Left forelimb (tissue), 1 donor: Measurements from ENCODE around the gene PNMA3.
"Not testable (repeated sequence)": the region's sequence is repeated elsewhere in the genome, so short reads cannot be mapped to it uniquely, and the experiment has no call there.

ENCODE experiments used
- DNase-seq: peaks from one replicate; pipeline ENCODE4 v3.0.0-alpha.2; 2018; ENCODE audit warnings: low spot score

The PNMA3 gene, protein sequence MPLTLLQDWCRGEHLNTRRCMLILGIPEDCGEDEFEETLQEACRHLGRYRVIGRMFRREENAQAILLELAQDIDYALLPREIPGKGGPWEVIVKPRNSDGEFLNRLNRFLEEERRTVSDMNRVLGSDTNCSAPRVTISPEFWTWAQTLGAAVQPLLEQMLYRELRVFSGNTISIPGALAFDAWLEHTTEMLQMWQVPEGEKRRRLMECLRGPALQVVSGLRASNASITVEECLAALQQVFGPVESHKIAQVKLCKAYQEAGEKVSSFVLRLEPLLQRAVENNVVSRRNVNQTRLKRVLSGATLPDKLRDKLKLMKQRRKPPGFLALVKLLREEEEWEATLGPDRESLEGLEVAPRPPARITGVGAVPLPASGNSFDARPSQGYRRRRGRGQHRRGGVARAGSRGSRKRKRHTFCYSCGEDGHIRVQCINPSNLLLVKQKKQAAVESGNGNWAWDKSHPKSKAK

GRCh38 chrX:153055871-153056749, at the start of gene PNMA3:
Gene PNMA3 (plus strand): TSS chrX:153056470. CDS start chrX:153057056, 586 bp downstream.
- no peak for DNase-seq

DNA sequence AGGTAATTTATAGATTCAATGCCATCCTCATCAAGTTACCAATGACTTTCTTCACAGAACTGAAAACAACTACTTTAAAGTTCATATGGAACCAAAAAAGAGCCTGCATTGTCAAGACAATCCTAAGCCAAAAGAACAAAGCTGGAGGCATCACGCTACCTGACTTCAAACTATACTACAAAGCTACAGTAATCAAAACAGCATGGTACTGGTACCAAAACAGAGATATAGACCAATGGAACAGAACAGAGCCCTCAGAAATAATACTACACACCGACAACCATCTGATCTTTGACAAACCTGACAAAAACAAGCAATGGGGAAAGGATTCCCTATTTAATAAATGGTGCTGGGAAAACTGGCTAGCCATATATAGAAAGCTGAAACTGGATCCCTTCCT, 39.1 kb upstream of the PNMA3 start:
- not testable (repeated sequence) for DNase-seq

- DNase-seq, result no peak
Observed at GRCh38 chrX:153019166-153019565, 37.1 kb upstream of the PNMA3 start.

- DNase-seq, result not testable (repeated sequence)
Observed at GRCh38 chrX:153026501-153026900, 29.8 kb upstream of the PNMA3 start.

DNA sequence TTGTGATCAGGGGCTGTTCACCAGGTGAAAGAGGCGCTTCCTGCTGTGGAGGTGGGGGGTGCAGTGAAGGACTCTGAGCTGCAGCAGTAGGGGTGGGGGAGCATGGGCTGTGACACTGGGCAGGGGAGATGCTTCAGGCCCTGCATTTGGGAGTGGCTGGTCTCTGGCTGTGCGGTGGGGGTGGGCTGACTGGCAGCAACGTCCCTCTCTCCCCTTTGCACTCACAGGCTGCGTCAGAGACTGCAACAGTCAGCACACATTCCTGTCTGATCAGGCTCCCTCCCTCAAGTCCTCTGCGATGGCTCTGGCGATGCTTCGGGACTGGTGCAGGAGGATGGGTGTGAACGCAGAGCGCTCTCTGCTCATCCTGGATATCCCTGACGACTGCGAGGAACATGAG, 27.8 kb upstream of the PNMA3 start:
- DNase-seq, result not testable (repeated sequence)

- DNase-seq, result no peak
Observed at GRCh38 chrX:153029162-153029561, 27.1 kb upstream of the PNMA3 start.

DNA sequence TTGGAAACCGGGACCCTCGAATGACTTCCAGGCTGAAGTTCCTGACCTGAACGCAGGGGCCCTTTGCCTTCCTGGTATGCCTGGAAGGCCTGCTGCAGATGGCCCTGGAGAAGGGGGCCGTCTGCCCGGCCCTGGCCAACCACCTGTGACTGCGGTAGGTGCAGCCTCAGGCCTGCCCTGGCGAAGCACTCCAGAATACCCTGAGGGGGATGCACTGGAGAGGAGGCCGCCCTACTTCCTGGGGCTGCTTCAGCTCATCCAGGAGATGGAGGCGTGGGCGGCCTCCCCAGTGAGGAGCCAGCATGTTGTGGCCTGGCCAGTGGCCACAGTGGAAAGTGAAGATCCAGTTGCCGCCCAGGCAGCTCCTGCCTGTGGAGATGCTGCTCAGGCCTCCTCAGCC, 26.4 kb upstream of the PNMA3 start:
- no peak for DNase-seq

GRCh38 chrX:153030801-153031200, 25.5 kb upstream of the PNMA3 start:
- DNase-seq, result no peak

DNA sequence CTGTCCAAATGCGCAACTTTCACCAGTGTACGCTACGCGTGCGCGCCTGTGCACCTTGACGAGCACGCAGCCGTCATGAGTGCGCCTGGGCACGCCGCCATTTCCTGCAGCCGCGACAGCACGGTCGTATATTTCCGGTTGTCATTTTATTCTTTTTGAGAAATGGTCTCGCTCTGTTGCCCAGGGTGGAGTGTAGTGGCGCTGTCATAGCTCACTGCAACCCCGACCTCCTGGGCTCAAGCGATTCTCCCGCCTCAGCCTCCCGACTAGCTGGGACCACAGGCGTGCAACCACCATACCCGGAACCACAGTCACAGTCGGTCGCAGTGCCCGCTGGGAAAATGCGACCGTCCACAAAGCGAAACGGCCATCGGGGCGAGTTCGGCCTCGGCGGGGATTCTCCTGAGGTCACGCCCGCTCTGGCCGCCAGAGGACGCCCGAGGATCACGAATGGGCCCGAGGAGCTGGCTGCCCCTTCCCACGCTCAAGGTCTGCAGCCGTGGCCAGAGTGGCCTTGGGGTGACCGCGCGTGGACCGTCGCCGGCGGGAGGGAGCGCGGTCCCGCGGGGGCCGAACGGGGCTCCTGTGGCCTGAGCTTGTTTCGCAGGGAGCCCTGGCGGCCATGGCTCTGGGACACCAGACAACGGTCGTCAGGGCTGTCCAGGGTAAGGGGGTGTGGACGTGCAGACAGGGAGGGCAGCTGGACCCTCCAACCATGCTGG, 23.7 kb upstream of the PNMA3 start:
- DNase-seq, result peak; percentile 77

GRCh38 chrX:153049093-153049492, 7.2 kb upstream of the PNMA3 start:
- DNase-seq, result no peak

DNA sequence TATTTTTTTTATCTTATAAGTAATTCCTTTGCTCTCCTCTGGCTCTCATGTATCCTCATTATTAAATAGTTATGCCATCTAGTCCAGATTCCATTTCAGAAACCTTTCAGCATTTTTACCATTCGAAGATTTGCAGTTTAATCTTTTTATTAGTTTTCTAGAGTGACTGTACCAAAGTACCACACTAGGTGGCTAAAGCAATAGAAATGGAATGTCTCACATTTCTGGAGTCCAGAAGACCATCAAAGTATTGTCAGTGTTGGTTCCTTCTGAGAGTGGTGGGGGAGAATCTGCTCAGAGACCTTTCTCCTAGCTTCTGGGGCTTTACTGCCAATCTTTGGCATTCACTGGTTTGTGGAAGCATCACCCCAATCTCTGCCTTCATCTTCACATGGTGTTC, 3.7 kb upstream of the PNMA3 start:
- DNase-seq, result no peak

DNA sequence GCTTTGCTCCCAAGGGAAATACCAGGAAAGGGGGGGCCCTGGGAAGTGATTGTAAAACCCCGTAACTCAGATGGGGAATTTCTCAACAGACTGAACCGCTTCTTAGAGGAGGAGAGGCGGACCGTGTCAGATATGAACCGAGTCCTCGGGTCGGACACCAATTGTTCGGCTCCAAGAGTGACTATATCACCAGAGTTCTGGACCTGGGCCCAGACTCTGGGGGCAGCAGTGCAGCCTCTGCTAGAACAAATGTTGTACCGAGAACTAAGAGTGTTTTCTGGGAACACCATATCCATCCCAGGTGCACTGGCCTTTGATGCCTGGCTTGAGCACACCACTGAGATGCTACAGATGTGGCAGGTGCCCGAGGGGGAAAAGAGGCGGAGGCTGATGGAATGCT, 1.0 kb downstream of the PNMA3 start:
- DNase-seq, result no peak

DNA sequence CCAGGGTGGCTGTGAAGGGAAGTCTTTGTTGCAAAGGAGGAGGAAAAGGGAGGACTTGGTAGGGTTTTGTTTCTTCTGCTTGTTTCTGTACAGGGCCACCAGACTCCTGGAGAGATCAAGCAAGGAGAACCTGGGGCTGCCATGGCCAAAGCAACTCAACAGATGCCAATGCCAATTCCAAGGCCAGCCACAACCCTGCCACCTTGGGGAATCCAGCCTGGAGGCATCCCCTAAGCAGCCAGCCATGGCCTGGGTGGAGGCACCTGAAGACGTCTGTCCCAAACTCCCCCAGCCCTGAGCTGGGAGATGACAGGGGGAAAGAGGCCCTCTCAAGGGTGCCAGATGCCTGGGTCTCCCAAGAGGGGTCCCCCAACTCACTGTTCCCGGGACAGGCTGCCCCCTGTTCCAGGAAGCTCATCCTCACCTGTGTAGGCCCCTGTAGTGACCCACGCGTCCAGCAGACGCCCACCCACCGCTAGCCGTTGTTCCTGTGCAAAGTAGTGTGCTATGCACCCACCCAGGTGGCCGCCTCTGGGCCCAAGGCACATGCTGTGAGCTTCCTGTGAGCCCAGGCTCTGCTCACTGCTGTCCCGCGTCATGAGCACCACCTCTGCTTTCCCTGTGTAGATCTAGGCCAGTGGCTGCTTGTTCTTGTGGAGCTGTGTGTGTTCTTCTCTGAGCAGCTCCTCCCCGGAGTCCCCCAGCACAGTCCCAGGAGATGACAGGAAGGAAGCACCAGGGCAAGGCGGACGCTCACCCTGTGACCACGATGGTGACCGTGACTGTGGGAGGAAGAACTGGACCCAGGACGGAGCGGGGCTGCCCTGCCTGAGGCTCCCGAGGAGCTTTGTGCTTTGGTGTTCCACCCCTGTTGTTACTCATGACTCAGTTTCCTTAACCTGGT, 3.2 kb downstream of the PNMA3 start:
- no peak for DNase-seq

GRCh38 chrX:153060095-153060445, 3.8 kb downstream of the PNMA3 start:
- DNase-seq, result no peak

DNA sequence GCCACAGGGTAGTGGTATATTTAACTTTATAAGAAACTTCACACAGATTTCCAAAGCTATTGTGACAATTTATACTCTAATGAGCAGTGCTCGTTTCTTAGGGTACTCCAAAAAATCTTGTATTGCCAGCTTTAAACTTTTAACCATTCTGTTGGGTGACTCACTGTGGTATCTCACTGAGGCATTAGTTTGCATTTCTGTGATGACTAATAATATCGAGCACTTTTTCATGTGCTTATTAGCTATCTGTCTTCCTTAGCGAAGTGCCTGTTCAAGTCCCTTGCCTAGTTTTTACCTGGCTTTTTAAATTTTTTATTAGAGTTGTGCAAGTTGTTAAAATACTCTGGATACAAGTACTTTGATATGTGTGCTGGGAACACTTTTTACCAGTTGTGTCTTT, 5.5 kb downstream of the PNMA3 start:
- no peak for DNase-seq

GRCh38 chrX:153063315-153063714, 7.0 kb downstream of the PNMA3 start:
- DNase-seq, result no peak

DNA sequence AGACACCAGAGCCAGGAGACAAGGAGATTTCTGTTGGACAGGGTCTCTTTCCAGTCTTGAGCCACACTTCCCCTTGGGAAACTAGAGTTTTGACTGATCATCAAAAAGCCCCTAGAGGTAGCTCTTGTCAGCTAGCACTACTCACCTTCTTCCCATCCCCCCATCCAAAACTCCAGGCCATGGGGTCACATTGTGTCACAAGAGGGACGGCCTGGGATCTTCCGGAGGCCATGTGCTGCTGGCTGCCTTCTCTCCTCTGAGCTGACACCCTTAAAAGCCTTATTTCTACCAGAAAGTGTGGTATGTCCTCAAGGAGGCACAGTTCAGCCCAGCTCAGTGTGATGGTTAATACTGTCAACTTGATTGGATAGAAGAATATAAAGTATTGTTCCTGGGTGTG, 7.8 kb downstream of the PNMA3 start:
- DNase-seq, result no peak

GRCh38 chrX:153065389-153065788, 9.1 kb downstream of the PNMA3 start:
- no peak for DNase-seq

- DNase-seq, result not testable (repeated sequence)
Observed at GRCh38 chrX:153066402-153066801, 10.1 kb downstream of the PNMA3 start.

GRCh38 chrX:153071909-153072583, 15.8 kb downstream of the PNMA3 start, which contains the start of gene PNMA6A:
Gene PNMA6A (plus strand): TSS chrX:153072454. CDS start chrX:153073063, 609 bp downstream.
- DNase-seq, result not testable (repeated sequence)

DNA sequence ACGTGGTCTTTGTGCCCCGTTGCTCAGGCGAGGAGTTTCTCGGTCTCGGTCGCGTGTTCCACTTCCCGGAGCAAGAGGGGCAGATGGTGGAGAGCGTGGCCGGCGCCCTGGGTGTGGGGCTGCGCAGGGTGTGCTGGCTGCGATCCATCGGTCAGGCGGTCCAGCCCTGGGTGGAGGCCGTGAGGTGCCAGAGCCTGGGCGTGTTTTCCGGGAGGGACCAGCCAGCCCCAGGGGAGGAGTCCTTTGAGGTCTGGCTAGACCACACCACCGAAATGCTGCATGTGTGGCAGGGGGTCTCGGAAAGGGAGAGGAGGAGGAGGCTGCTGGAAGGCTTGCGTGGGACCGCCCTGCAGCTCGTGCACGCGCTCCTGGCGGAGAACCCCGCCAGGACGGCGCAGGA, 17.1 kb downstream of the PNMA3 start:
- DNase-seq, result not testable (repeated sequence)
